ENCODE results near the gene TMEM31. TPM values are rescaled to one million over a fixed set of nuclear protein-coding genes. Genes with fewer than 3 reads are reported as not detected.

Gene TMEM31
- total RNA-seq, 2 experiments from 2014 or later: not detected

Other genes starting within 250 kb of the TMEM31 start
- under 1 TPM; 0.10 to 0.12 TPM for gene RAB40A, start 191.4 kb upstream of the TMEM31 start, total RNA-seq
- gene TCEAL4, start 125.4 kb upstream of the TMEM31 start, total RNA-seq: 1 to 10 TPM; 4.9 to 5.1 TPM
- 1 to 10 TPM; 2.1 to 4.0 TPM for gene TCEAL3, start 102.9 kb upstream of the TMEM31 start, total RNA-seq
- 1 to 10 TPM; 5.7 to 6.2 TPM for gene TCEAL1, start 81.9 kb upstream of the TMEM31 start, total RNA-seq
- gene MORF4L2, start 24.2 kb upstream of the TMEM31 start, total RNA-seq: 100 to 1,000 TPM; 122 to 126 TPM
- not detected for gene PLP1, start 65.9 kb downstream of the TMEM31 start, total RNA-seq
- under 1 TPM; 0.40 to 0.48 TPM for gene RAB9B, start 121.3 kb downstream of the TMEM31 start, total RNA-seq